Stimulated activated CD8-positive, alpha-beta memory T cell treated with anti-CD3 and anti-CD28 coated beads, Interleukin-4, amount 100 ng/mL, for 24 hours (primary cell): Measurements from ENCODE around the gene KLHL11.

Experiments used
- DNase-seq: peaks from one replicate; pipeline ENCODE4 v3.0.0-alpha.2; 2020; ENCODE audit warnings: low read depth

The KLHL11 gene, protein sequence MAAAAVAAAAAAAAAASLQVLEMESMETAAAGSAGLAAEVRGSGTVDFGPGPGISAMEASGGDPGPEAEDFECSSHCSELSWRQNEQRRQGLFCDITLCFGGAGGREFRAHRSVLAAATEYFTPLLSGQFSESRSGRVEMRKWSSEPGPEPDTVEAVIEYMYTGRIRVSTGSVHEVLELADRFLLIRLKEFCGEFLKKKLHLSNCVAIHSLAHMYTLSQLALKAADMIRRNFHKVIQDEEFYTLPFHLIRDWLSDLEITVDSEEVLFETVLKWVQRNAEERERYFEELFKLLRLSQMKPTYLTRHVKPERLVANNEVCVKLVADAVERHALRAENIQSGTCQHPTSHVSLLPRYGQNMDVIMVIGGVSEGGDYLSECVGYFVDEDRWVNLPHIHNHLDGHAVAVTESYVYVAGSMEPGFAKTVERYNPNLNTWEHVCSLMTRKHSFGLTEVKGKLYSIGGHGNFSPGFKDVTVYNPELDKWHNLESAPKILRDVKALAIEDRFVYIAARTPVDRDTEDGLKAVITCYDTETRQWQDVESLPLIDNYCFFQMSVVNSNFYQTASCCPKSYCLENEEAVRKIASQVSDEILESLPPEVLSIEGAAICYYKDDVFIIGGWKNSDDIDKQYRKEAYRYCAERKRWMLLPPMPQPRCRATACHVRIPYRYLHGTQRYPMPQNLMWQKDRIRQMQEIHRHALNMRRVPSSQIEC

DNA sequence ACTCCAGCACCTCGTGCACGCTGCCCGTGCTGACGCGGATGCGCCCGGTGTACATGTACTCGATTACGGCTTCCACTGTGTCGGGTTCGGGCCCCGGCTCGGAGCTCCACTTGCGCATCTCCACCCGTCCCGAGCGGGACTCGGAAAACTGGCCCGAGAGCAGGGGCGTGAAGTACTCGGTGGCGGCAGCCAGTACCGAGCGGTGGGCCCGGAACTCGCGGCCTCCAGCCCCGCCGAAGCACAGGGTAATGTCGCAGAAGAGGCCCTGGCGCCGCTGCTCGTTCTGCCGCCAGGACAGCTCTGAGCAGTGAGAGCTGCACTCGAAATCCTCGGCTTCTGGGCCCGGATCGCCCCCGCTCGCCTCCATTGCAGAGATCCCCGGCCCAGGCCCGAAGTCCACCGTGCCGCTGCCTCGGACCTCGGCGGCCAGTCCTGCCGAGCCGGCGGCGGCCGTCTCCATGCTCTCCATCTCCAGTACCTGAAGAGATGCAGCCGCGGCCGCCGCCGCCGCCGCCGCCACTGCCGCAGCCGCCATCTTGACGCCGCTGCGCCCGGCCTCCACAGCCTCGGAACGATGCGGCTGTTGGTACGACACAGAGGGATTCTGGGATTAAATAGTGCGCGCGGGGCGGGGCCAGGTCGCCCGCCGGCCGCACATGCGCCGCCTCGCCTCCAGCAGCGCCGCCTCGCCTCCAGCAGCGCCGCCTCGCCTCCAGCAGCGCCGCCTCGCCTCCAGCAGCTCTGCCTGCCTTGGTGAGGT lies at the start of gene KLHL11:
KLHL11 (minus strand) TSS at position 588 of the 760 bp plus-strand sequence; CDS start at position 535, 53 bp downstream.
- DNase-seq: peak; percentile 81

DNA sequence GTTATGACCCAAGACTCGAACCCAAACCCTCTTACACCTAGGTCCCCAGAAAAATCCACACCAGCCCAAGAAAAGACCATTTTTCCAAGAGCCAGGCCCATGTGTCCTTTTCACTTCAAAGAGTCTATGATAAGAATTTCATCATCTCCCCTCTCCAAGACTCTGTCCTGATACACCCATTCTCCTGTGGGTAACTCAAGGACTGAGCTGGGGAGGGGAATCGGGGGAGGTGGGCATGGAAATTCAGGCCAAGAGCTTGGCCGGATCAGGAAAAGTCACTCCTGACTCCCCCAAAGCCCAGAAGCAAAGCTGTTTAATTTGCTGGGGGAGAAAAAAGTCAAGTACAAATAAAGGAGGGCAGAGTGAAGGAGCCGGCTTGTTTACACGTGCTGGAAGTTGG lies 49.8 kb upstream of the KLHL11 start:
- DNase-seq: no peak

DNA sequence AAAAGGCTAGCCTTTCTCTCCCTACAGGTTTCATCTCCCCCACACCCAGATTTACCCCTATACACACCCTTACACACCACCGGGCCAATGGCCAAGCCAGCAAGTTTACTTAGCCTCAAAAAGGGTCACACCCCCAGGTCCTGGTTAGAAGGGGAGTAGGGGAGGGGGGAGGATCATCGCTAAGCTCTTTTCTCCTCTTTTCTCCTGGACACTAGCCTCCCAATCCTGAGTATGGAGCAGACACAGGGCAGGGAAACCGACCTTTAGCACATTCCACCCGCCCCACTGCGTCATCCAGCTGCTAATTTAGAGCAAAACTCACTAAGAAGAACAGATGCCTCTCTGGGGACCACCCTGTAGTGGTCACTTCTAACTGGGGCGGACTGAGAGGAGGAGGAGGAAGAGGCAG lies 49.1 kb upstream of the KLHL11 start:
- DNase-seq: no peak

DNA sequence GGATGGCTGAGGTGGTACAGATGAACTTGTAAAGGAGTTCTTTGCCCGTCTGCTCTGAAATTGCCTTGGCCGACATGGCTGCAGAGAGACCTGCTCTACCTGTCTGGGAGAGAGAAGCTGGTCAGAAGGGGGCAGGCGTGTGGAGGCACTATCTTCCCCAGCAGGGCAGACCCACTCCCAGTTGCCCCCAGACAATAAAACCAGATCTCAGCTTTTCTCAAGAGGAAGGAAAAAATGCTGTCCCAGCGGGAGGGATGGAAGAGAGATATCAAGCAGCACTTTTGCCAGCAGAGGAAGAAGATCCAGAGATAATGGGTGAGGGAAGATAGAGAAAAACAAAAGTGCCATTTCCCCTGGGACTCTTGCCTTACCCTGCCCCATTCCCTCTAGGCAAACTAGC lies 48.6 kb upstream of the KLHL11 start:
- DNase-seq: no peak

DNA sequence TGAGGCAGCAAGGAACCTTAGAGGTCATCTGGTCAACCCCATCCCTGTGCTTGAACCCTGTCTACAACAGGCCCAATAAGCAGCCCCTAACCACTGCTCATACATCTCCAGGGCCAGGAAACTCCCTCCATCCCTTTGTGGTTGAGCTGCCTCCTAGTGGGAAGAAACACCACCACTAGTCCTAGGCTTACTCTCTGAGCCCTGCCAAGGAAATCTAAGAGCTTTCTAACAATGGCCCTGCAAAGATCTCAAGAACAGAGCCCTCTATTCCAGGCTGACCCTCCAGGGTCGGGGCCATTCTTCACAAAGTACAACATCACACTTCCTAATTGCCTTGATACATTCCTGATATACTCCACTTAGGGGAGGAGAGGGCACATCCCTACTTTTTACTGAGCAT lies 47.7 kb upstream of the KLHL11 start:
- DNase-seq: no peak

DNA sequence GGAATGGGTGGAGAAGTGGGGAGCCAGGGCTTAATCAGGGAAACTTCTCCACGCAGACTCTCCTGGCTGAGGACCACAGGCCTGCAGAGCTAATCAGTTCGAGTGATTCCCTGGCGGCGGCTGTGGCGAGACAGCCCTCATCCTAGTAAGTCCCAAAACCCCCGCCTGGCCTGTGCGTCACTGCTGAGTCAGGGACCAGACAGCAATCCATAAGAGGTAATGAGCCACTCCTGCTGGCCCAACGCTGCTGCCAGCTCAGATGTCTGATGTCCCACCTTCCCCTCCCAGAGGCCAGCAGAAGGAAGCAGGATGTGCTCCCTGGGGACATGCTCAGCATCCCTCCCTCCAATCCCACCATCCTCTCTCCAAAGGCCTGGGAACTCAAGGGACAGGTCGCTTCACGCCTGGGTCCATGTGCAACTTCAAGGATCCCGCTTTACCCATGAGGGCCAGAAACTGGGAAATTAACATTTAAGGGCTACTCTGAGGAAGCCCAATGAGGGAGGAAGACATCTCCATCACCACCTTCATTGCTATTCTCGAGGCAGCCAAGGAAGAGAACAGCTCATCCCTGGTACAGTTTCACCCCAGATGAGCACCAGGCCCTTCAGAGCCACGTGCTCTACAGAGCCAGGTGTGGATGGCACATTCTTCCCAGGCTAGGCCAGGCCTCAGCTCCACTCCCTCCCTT lies 45.6 kb upstream of the KLHL11 start:
- no peak for DNase-seq

DNA sequence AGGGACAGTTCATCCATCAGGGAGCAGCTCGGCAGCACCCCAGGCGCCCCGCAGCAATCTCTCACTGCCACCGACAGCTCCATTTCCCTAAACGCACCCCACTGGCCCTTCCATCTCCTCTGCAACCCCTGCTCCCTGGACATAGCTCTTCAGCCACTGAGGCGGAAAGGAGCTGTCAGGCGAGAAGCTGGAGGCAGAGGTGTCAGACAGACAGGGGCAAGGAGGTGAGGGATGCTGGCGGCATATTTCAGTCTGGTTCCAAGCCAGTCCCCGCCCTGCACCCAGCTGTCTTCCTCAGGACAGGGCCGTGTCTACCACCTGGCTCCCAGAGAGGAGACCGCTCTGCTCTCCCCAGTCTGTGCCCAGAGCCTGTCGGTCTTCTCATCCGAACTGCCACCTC lies 43.9 kb upstream of the KLHL11 start:
- no peak for DNase-seq

DNA sequence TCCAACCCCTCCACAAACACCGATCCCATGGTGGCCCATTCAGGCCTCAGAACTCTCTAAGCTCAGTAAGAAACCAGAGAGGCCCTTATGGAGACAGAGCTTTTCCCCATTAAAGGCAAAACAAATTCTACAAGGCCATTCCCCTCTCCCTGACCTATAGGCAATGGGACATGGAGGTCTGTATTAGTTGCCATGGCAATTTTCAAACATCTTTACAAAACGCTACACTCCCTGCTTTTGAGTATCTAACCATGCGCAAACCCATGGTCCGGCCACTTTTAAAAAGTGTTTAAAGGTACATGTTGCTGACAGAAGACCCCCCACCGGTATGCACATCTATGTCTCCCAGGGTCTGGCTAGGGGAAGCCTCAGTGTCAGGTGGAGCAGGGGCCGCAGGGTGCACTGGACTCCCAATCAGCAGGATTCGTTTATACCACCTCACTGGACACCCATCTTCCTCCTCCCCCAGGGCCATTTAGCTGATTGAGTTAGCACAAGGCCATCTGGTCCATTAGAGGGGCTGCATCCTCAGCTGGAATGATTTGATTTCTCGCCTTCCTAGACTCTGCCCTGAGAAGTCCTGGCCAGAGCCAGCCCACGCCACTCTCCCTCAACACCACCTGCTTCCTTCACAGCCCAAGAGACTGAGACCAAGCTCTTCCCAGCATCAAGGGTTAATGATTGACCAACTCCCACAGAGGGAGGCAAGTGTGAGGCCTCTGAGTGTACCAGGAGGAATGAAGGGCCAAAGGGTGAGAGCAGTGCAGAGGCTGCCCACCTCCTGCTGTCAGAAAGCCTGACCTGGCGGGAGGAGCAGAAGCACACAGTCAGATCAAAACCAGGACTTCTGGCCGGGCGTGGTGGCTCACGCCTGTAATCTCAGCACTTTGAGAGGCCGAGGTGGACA lies 42.7 kb upstream of the KLHL11 start:
- no peak for DNase-seq

DNA sequence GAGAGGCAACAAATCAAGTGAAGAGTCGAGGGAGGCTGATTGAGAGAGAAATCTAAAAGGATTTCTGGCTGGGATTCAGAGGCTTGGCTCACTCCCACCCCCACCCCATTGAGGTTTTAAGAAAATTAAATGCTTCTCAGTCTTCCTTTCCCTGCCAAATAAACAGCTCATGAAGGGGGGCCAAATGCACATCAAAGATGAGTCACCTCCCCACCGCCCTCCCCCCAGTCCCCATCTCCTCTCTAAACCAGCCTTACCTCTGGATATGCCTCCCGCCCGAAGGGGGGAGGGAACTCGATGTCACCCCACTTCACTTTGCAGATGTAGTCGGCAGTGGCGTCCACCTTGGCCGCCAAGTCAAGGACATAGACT lies 41.9 kb upstream of the KLHL11 start:
- DNase-seq: no peak

DNA sequence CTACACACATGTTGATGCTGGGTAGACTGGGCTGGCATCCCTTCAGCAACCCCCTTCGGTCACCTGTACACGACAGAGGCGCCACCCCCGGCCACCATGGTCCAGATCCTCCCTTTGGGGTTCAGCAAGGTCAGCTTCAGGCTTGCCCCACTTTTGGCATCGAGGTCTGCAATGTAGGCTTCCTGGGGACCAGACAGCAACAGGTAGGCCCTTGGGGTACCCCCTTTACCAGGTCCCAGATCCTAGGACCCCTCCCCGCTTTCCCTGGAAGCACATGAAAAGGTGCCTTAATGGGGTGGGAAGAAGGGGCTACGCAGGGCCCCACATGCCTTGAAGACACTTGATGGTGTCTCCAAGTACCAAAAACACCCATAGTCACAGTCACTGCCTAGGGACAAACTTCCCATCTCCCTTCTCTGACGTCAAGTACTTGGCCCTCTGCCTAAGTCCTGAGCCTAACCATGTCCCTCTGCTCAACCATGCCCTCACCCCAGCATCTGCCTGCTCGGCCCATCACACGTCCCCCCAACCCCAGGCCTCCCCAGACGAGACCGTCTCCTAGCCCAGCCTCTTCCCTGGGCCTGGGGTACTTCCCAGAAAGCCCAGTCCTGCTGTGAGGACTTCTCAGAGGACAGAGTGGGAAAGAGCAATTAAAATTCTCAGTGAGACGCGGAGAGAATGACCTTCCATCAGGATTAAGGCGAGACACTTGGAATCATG lies 41.4 kb upstream of the KLHL11 start:
- DNase-seq: no peak

DNA sequence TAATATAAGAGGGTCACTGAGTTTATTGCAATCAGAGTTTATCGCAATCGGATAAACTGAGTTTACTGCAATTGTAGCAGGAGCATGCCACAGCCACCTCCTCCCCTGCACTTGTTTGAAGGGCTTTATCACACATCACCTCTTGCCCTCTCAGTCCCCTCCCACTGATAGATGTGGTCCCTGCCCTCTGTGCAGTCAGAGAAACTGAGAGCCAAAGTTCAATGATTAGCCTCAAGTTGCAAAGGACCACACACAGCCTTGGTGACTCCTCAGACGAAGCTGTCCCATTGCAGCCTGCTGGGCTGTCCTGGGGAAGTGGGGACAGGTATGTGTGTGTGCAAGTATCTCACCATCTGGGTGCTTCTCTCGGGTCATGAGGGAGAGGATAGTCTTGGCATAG lies 39.9 kb upstream of the KLHL11 start:
- DNase-seq: no peak

DNA sequence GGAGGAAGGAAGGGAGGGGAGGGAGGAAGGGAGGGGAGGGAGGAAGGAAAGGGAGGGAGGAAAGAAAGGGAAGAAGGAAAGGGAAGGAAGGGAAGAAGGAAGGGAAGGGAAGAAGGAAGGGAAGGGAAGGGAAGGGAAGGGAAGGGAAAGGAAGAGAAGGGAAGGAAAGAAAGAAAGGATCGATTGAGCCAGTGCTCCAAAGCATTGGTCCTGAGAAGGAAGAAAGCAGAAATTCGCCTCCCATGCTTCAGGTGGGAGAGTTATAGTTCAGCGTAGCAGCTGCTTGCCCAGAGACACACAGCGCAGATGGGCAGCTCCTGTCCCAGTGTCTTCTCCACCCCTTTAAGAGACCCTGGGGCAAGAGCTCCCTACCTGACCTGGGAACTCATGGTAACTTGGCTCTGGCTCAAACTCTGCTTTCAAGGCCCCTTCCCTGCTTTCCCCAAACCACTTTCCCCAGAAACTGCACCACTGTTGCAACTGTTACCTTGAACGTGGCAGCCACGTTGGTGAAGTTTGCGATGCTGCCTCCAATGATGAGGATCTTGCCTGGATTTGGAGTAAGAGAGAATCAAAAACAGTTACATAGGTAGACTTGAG lies 39.1 kb upstream of the KLHL11 start:
- DNase-seq: no peak

DNA sequence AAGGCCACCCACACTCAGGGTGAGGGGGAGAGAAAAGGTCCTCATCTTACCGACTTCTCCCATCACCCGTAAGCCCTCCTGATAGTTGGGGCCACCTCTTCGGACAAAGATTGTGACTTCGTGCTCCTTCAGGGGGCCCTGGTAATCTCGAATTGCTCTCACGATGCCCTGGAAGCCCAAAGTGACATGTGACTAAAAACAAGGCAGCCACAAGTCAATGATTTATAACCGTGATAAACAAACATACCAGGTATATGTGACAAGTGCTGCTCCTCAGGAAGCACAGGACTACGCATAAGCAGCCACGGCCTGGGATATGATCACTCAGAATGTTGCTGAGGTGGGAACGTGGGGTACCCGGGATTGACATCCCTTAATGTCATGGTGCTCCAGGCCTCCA lies 36.4 kb upstream of the KLHL11 start:
- DNase-seq: no peak

DNA sequence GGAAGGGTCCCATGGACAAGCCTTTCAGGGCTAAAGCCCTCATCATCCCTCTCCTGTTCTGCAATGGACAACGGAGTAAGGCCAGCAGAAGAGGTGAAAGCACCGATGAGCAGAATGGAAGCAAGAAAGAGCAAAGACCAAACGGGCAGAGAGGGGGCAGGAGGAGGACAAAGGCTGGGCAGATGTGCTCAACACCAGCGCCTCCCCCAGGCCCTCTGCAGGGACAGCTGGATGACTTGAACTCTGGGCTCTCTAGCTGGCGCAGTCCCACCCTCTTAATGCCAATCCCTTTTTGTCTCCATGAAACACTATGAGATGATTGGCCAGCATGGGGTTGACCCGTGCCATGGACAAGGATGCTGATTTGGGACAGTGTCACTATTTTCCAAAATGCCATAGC lies 31.5 kb upstream of the KLHL11 start:
- DNase-seq: no peak

DNA sequence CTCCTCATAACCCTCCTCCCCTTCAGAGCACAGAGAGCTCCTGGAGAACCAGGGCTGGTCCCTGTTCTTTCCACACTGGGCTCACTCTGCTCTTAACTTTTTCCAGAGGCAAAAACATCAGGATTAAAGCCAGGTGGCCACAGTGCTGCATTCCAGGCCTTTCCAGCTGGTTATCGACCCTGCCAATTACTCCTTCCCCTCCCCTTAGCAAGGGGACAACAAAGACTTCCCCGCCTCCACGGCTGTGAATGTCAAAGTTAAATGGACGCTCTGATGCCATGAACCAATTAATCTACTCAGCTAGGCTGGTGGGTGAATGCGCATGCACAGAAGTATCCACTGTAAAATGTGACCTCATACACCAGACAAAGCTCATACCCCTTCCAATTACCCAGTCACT lies 30.4 kb upstream of the KLHL11 start:
- no peak for DNase-seq

DNA sequence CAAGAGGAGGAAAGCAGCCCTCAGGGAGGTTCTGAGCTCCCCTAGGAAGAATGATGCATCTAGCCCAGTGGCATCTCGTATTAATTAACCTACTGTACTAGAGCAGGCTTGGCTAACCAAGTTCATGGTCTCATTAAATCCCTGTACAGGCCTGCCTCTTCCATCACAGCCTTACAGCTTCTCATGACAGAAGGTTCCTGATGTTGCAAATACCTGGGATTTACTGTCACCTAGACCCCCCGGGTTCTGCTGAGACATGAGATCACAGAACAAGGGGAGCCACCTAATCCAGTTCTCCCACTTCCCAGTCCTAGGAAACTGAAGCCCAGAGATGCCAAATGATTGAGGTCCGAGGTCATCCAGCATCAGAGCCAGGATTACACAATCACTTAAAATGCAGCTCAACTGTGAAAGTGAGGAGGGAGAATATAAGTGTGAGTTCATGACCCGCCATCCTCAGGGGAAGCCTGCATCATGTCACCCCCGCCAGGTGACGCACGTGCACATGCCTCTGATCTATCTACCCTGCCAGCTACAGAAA lies 29.6 kb upstream of the KLHL11 start:
- no peak for DNase-seq

DNA sequence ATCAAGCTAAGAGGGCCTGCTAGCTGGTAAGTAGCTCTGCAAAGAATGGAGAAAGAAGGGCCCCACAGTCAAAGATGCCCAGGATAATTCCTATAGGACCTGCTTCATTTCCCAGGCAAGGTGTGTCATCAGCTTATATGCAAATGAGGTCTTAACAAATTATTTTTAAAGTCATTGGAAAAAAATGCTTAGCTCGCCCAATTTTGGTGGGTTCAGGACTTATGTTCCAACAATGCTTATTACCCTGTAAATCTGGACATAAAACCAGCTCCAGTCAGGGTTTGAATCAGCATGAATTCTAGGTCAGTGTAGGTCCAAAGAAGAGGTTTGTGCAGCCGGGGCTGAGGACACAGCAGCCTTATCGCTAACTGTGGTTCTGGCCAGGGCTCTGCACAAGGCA lies 28.2 kb upstream of the KLHL11 start:
- DNase-seq: no peak

DNA sequence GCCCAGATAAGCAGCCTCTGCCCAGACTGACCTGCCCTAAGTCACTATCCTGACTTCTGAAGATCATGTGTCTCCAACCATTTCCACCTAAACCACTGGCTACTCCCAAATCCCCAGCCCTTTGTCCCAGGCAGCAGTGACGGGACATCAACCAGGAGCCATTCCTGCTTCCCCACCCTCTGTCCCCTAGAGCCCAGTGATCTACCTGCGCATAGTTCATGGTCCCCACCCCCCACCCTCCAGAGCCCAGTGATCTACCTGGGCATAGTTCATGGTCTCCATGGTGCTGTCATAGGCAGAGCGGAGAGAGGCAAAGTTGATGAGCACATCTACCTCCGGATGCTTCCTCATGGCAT lies 26.8 kb upstream of the KLHL11 start:
- DNase-seq: no peak

DNA sequence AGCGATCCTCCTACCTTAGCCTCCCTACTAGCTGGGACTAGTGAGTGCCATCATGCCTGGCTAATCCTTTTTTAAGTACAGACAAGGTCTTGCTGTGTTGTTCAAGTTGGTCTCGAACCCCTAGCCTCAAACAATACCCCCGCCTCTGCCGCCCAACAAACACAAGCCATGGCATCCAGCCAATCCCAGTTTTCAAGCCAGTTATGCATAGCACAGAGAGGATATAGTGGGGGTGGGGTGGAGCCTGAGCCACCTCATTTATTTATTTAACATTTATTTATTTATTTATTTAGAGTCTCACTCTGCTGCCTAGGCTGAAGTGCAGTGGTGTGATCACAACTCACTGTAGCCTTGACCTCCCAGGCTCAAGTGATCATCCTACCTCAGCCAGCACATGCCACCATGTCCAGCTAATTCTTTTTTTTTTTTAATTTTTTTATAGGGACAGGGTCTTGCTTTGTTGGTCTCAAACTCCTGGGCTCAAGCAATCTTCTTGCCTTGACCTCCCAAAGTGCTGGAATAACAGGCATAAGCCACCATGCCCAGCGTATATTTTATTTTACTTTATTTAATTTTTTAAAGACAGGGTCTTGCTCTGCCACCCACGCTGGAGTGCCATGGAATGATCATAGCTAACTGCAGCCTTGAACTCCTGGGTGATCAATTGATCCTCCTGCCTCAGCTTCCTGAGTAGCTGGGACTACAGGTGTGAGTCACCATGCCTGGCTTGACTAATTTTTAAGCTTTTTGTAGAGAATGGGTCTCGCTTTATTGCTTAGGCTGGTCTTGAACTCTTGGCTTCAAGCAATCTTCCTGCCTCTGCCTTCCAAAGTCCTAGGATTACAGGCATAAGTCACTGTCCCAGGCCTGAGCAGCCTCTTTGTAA lies 26.2 kb upstream of the KLHL11 start:
- DNase-seq: no peak
